H7 (cell line): Measurements from ENCODE around the gene DOK7. TPM values are rescaled to one million over a fixed set of nuclear protein-coding genes. Genes with fewer than 3 reads are reported as not detected.
"Not testable (repeated sequence)": the region's sequence is repeated elsewhere in the genome, so short reads cannot be mapped to it uniquely, and the experiment has no call there.

Experiments used
- DNase-seq: peaks from one replicate; pipeline ENCODE4 v3.0.0; 2012
- H3K27me3 ChIP-seq: 2 replicates; pipeline ENCODE4 v1.6.0; 2011; ENCODE audit warnings: mild to moderate bottlenecking, low read length; ENCODE audit not compliant: control insufficient read depth, insufficient read depth
- H3K36me3 ChIP-seq: replicated peaks from 2 replicates; pipeline ENCODE4 v1.5.1; 2011; ENCODE audit warnings: low read length; ENCODE audit not compliant: control insufficient read depth, insufficient read depth
- H3K4me3 ChIP-seq: 2 replicates; pipeline ENCODE4 v1.5.1; 2011; ENCODE audit warnings: low read depth, mild to moderate bottlenecking, control low read depth, low read length, moderate library complexity; ENCODE audit not compliant: insufficient read depth
- total RNA-seq: library from RNA; depleted of rRNA; stranded (reverse); fragments of >200 nt; shearing (Covaris generic); gene quantifications from 2 replicates; pipeline ENCODE4 v1.2.3, GENCODE V29; 2014

The DOK7 gene
- total RNA-seq, 1 experiment from 2014 or later: 0.73 TPM

DNA sequence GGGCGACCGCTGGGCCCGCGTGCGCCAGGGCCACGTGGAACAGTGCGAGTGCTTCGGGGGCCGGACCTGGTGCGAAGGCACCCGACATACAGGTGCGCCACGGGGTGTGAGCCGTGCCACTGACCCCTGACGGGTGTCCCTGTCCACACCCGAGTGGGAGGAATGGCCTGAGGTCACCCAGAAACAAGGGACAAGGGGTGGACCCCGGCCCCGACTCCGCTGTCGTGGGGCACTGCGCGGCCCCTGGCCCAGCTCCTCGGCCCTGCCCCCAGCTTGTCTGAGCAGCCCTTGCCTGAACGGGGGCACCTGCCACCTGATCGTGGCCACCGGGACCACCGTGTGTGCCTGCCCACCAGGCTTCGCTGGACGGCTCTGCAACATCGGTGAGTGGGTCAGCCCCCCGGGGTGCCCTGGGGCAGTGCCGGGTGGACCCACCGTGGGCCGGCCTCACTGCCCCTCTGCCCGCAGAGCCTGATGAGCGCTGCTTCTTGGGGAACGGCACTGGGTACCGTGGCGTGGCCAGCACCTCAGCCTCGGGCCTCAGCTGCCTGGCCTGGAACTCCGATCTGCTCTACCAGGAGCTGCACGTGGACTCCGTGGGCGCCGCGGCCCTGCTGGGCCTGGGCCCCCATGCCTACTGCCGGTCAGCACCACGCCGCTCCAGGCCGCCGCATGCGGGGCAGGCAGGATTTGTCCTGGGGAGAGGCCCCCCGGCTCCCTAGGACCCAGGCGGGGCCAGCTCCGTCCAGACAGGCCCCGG lies 18.6 kb upstream of the DOK7 start:
- DNase-seq: peak; percentile 79
- no peaks in the 10 kb centered on the region for H3K36me3 ChIP-seq
- H3K4me3 ChIP-seq: no peak overlapping the region
- H3K27me3 ChIP-seq: no peaks in the 10 kb centered on the region

DNA sequence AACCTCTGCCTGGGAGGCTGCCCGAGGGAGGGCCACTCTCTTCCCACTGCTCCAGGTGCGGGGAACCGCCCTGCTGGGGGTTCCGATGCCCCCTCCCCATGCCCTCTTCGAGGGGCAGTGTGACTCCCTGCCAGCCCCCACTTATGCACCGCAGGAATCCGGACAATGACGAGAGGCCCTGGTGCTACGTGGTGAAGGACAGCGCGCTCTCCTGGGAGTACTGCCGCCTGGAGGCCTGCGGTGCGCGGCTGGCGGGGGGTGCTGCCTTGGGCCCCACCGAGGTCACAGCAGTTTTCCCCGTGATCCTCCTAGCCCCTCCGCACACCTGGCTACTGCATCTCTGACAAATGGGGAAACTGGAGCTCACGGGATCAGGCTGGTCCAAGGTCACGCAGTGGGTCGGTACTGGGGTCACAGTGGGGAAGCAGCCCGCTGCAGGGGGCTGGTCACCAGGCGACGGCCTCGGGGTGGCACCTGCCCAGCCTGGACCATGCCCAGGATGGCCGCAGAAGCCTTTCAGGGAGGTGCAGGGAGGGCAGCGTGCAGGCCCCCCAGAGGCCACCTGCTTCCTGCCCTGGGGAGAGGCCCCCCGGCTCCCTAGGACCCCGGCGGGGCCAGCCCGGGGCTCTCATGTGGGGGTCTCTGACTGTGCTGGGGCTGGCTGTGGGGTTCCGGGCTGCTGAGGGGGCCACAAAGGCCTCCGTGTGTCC lies 17.8 kb upstream of the DOK7 start:
- peak; percentile 73 for DNase-seq
- no peaks in the 10 kb centered on the region for H3K36me3 ChIP-seq

GRCh38 chr4:3445829-3446545 lies 17.1 kb upstream of the DOK7 start:
- no peak overlapping the region for H3K4me3 ChIP-seq
- H3K36me3 ChIP-seq: no peaks in the 10 kb centered on the region
- H3K27me3 ChIP-seq: no peaks in the 10 kb centered on the region
- DNase-seq: peak; percentile 68

More for the DNA sequence above, 17.8 kb upstream of the DOK7 start:
- no peak overlapping the region for H3K4me3 ChIP-seq
- no peaks in the 10 kb centered on the region for H3K27me3 ChIP-seq

DNA sequence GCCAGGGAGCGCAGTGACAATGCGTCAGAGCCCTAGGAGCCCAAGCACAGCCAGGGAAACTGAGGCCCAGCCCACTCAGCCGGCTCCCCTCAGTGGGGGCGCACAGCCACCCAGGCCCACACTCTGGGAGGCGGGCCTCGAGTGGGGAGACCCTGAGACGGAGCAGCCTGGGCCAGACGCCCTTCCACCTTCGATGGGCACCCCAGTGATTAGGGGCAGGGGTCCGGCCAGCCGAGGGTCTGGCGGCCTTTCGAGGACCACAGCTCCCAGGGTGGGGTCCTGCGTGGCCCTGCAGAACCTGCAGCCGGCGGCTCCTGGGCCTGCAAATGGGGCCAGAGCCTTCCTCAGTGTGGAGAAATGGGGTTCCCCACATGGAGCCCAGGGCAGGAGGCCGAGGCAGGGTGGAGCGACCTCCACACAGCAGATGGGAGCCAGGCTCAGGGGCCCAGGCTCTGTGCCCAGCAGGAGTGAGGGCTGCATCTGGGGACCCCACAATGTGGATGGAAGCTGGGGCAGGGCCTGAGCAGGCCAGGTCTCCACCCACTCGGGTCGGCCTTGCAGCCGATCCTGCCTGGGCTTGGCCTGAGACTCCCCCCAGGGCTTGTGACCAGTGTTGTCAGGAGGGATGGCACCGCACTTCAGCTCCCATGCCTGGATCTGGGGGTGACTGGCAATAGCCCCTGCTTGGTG lies 16.3 kb upstream of the DOK7 start:
- no peaks in the 10 kb centered on the region for H3K27me3 ChIP-seq

DNA sequence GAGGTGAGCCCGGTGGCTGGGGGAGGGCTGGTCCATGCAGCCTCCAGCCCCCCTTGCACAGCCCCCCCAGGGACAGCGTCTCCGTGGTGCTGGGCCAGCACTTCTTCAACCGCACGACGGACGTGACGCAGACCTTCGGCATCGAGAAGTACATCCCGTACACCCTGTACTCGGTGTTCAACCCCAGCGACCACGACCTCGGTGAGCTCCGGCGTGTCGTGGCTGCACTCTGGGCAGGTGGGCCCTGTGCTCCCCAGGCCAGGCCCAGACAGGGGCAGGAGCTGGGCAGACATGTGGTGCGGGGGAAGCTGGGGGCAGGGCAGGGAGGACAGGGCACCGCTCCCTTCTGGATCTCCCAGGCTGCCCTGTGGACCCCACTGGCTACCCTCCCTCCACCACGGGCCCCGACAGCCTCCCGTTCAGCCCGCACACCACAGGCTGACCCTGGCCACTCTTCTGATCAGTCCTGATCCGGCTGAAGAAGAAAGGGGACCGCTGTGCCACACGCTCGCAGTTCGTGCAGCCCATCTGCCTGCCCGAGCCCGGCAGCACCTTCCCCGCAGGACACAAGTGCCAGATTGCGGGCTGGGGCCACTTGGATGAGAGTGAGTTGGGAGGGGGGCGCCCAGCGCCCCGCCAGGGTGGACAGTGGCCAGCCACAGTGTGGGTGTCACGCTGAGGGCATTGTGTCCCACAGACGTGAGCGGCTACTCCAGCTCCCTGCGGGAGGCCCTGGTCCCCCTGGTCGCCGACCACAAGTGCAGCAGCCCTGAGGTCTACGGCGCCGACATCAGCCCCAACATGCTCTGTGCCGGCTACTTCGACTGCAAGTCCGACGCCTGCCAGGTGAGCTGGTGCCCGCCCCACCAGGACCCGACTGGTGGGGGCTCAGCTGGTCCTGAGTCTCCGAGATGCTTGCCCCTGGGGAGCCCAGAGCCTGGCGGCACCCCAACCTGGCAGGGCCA lies 15.4 kb upstream of the DOK7 start:
- H3K27me3 ChIP-seq: no peaks in the 10 kb centered on the region
- H3K4me3 ChIP-seq: no peak overlapping the region
- no peaks in the 10 kb centered on the region for H3K36me3 ChIP-seq
- DNase-seq: peak; percentile 65

More for the DNA sequence above, 16.3 kb upstream of the DOK7 start:
- no peak overlapping the region for H3K4me3 ChIP-seq
- H3K36me3 ChIP-seq: no peaks in the 10 kb centered on the region
- peak; percentile 64 for DNase-seq

- peak; percentile 71 for DNase-seq
- H3K36me3 ChIP-seq: no peaks in the 10 kb centered on the region
- H3K4me3 ChIP-seq: no peak overlapping the region
- no peaks in the 10 kb centered on the region for H3K27me3 ChIP-seq
Observed at GRCh38 chr4:3449047-3449573, 14.0 kb upstream of the DOK7 start.

GRCh38 chr4:3449574-3450534 lies 13.3 kb upstream of the DOK7 start:
- Histone ChIP-seq H3K27me3 (no peaks in the 10 kb centered on the region), H3K36me3 (no peaks in the 10 kb centered on the region), H3K4me3 (no peak overlapping the region)
- peak; percentile 76 for DNase-seq

DNA sequence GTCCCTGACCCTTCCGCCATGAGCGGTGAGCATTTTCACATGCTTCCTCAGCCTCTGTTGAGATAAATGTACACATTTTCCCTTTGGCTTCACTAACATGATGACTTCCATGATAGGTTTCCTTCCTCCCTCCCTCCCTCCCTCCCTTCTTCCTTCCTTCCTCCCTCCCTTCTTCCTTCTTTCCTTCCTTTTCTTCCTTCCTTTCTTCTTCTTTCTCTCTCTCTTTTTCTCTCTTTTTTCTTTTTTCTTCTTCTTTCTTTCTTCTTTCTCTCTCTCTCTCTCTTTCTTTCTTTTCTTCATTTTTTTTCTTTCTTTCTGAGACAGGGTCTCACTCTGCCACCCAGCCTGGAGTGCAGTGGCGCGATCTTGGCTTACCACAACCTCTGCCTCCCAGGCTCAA lies 12.5 kb upstream of the DOK7 start:
- H3K27me3 ChIP-seq: no peaks in the 10 kb centered on the region

DNA sequence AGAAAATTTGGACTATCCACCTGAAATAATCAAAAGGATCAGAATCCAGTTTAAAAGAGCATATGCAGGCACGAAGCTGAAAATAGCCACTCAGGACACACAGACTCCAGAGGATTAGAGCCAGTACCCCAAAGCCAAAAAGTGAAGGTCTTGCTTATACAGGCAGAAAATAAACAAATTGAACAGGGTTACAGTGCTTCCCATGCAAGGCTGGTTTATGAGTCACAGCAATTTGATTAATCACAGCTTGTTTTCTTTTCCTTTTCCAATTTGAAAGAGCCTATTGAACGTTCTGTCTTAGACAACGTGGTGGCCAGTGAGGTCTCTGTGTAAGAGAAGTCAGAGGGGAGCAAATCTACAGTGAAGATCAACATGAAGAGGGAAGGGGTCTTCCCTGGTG lies 11.2 kb upstream of the DOK7 start:
- H3K27me3 ChIP-seq: no peaks in the 10 kb centered on the region
- no peak overlapping the region for H3K4me3 ChIP-seq
- no peaks in the 10 kb centered on the region for H3K36me3 ChIP-seq
- peak; percentile 8 for DNase-seq

More for the DNA sequence above, 12.5 kb upstream of the DOK7 start:
- DNase-seq: no peak
- H3K36me3 ChIP-seq: no peaks in the 10 kb centered on the region
- H3K4me3 ChIP-seq: no peak overlapping the region

GRCh38 chr4:3452376-3452775 lies 10.7 kb upstream of the DOK7 start:
- DNase-seq: peak; percentile 79
- Histone ChIP-seq H3K36me3 (no peaks in the 10 kb centered on the region), H3K27me3 (no peaks in the 10 kb centered on the region), H3K4me3 (no peak overlapping the region)

DNA sequence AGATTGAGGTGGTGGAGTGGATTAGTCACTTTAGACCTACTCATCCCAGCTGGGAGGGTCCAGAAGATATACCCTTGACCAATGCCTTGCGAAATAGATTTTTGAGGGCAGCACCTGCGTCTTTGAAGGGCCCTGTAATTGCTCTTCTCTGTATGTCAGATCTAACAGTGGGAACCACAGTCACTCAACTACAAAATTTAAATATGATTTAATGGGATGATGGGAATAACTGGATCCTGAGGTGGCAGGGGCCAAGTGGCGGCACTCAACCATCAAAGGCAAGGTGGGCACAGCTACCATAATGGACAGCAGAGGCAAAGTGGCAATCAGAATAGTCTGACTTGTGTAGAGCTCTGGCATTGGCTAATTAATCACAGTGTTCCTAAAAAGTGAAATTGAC lies 7.5 kb upstream of the DOK7 start:
- not testable (repeated sequence) for H3K4me3 ChIP-seq, H3K27me3 ChIP-seq, H3K36me3 ChIP-seq, DNase-seq

- no peaks in the 10 kb centered on the region for H3K27me3 ChIP-seq
- H3K4me3 ChIP-seq: no peak overlapping the region
- peak; percentile 5 for DNase-seq
- H3K36me3 ChIP-seq: no peaks in the 10 kb centered on the region
Observed at GRCh38 chr4:3458371-3458770, 4.7 kb upstream of the DOK7 start.
